ENCODE data around the gene GRIK3. TPM values are rescaled to one million over a fixed set of nuclear protein-coding genes. Genes with fewer than 3 reads are reported as not detected.

Gene GRIK3
- total RNA-seq, 2 experiments from 2014 or later = 16.3 to 55.0 TPM

DNA sequence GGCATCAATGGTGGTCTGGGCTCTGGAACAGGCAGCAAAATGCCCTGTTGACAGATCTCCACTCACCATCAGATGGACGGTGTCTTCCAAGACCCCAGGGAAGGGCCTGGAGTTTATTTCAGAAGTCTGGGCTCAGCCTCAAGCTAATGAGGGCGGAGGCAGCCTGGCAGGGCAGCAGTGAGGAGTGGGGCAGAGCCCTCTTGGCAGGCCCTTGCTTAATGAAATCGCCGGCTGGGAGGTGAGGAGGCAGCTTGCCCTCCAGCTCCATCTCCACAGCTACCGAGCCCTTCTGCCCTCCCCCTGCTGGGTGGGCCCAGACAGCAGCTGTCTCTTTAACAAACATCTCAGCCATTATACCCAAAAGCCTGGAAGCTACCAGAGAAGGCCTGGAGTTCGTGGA lies 22.0 kb upstream of the GRIK3 start:
- Histone ChIP-seq H3K9me2 (ENCODE audit: insufficient read depth, low read length) (no peaks in the 10 kb centered on the region), H3K4me1 (ENCODE audit: insufficient read depth, low read length, poor library complexity, severe bottlenecking) (no peaks in the 10 kb centered on the region), H3K4me3 (ENCODE audit: low read depth, low read length, poor library complexity, severe bottlenecking) (no peak overlapping the region), H3K9me3 (ENCODE audit: low read length) (no peaks in the 10 kb centered on the region), H4K20me1 (ENCODE audit: insufficient read depth, low read length) (no peaks in the 10 kb centered on the region), H3K4me2 (ENCODE audit: low read length) (no peak overlapping the region), H3K36me3 (ENCODE audit: insufficient read depth, low read length) (no peaks in the 10 kb centered on the region), H3K27ac (ENCODE audit: low read depth, low read length, poor library complexity, severe bottlenecking) (no peak overlapping the region), H2AFZ (ENCODE audit: low read length) (no peak overlapping the region), H3K79me2 (ENCODE audit: insufficient read depth, low read depth, low read length) (no peaks in the 10 kb centered on the region)
- CTCF ChIA-PET (ENCODE audit: unreplicated experiment) = no interaction called here
- TF ChIP-seq, protein P1, sequence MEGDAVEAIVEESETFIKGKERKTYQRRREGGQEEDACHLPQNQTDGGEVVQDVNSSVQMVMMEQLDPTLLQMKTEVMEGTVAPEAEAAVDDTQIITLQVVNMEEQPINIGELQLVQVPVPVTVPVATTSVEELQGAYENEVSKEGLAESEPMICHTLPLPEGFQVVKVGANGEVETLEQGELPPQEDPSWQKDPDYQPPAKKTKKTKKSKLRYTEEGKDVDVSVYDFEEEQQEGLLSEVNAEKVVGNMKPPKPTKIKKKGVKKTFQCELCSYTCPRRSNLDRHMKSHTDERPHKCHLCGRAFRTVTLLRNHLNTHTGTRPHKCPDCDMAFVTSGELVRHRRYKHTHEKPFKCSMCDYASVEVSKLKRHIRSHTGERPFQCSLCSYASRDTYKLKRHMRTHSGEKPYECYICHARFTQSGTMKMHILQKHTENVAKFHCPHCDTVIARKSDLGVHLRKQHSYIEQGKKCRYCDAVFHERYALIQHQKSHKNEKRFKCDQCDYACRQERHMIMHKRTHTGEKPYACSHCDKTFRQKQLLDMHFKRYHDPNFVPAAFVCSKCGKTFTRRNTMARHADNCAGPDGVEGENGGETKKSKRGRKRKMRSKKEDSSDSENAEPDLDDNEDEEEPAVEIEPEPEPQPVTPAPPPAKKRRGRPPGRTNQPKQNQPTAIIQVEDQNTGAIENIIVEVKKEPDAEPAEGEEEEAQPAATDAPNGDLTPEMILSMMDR (conservative IDR thresholded peaks at IDR 0.05; ENCODE audit: low read length) = no peak
- TF ChIP-seq EZH2phosphoT487 (IDR thresholded peaks at IDR 0.05; ENCODE audit: borderline replicate concordance, low read depth, low read length) = no peak
- POLR2A ChIA-PET = interaction anchor here (0.8 kb wide), 1 partner anchor 360 kb away, joined by 3 read pairs; no protein-coding TSS in a partner anchor
- intact Hi-C loops (cut with micrococcal nuclease; ENCODE audit: unreplicated experiment) = no loop called here
- BruUV-seq (replicated peaks) = no TSS peak
- no peak for DNase-seq (ENCODE audit: low spot score)

DNA sequence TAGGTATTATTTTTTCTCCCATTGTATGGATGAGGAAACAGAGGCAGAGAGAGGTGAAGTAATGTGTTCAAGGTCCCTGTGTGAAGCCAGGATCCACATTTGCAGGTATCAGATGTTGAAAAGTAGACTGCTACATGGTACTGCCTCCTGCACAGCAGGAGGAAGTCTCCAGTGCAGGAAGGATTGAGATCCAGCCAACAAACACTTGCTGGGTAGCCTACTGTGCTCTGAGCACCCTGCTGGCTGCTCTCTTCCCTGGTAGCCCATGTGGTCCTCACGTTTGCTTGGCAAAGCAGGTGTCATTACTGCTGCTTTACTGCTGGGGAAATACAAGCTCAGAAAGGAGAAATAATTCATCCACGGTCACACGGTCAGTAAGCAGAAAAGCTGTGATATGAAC lies 21.3 kb upstream of the GRIK3 start:
- Histone ChIP-seq H3K79me2 (ENCODE audit: insufficient read depth, low read depth, low read length) (no peaks in the 10 kb centered on the region), H4K20me1 (ENCODE audit: insufficient read depth, low read length) (no peaks in the 10 kb centered on the region), H3K4me3 (ENCODE audit: low read depth, low read length, poor library complexity, severe bottlenecking) (no peak overlapping the region), H3K9me2 (ENCODE audit: insufficient read depth, low read length) (no peaks in the 10 kb centered on the region), H2AFZ (ENCODE audit: low read length) (no peak overlapping the region), H3K36me3 (ENCODE audit: insufficient read depth, low read length) (no peaks in the 10 kb centered on the region), H3K4me1 (ENCODE audit: insufficient read depth, low read length, poor library complexity, severe bottlenecking) (no peaks in the 10 kb centered on the region), H3K27ac (ENCODE audit: low read depth, low read length, poor library complexity, severe bottlenecking) (no peak overlapping the region), H3K4me2 (ENCODE audit: low read length) (no peak overlapping the region), H3K9me3 (ENCODE audit: low read length) (no peaks in the 10 kb centered on the region)
- ChIA-PET POLR2A (no interaction called here), CTCF (ENCODE audit: unreplicated experiment) (no interaction called here)
- no TSS peak for BruUV-seq (replicated peaks)
- TF ChIP-seq, protein P1 (conservative IDR thresholded peaks at IDR 0.05; ENCODE audit: low read length) = no peak
- no peak for TF ChIP-seq EZH2phosphoT487 (IDR thresholded peaks at IDR 0.05; ENCODE audit: borderline replicate concordance, low read depth, low read length)
- intact Hi-C loops (cut with micrococcal nuclease; ENCODE audit: unreplicated experiment) = no loop called here
- no peak for DNase-seq (ENCODE audit: low spot score)

- no peaks in the 10 kb centered on the region for H3K9me2 ChIP-seq (ENCODE audit: insufficient read depth, low read length)
- H3K4me3 ChIP-seq (ENCODE audit: low read depth, low read length, poor library complexity, severe bottlenecking) = no peak overlapping the region
- no peak overlapping the region for H3K4me2 ChIP-seq (ENCODE audit: low read length)
- CTCF ChIA-PET (ENCODE audit: unreplicated experiment) = no interaction called here
- no peaks in the 10 kb centered on the region for H3K79me2 ChIP-seq (ENCODE audit: insufficient read depth, low read depth, low read length)
- no peak overlapping the region for H2AFZ ChIP-seq (ENCODE audit: low read length)
- no peaks in the 10 kb centered on the region for H3K36me3 ChIP-seq (ENCODE audit: insufficient read depth, low read length)
- no peaks in the 10 kb centered on the region for H4K20me1 ChIP-seq (ENCODE audit: insufficient read depth, low read length)
- TF ChIP-seq, protein P1 (conservative IDR thresholded peaks at IDR 0.05; ENCODE audit: low read length) = no peak
- no peak for TF ChIP-seq EZH2phosphoT487 (IDR thresholded peaks at IDR 0.05; ENCODE audit: borderline replicate concordance, low read depth, low read length)
- H3K9me3 ChIP-seq (ENCODE audit: low read length) = no peaks in the 10 kb centered on the region
- no TSS peak for BruUV-seq (replicated peaks)
- no peak overlapping the region for H3K27ac ChIP-seq (ENCODE audit: low read depth, low read length, poor library complexity, severe bottlenecking)
- no peak for DNase-seq (ENCODE audit: low spot score)
- no peaks in the 10 kb centered on the region for H3K4me1 ChIP-seq (ENCODE audit: insufficient read depth, low read length, poor library complexity, severe bottlenecking)
- POLR2A ChIA-PET = interaction anchor here (0.8 kb wide), 1 partner anchor 91 kb away, joined by 3 read pairs; no protein-coding TSS in a partner anchor
- intact Hi-C loops (cut with micrococcal nuclease; ENCODE audit: unreplicated experiment) = no loop called here
These were observed 18.9 kb upstream of the GRIK3 start for GRCh38 chr1:37053173-37053572.

Measured in OCI-LY7 (cell line).